ENCODE results near the gene KLHDC10.

DNA sequence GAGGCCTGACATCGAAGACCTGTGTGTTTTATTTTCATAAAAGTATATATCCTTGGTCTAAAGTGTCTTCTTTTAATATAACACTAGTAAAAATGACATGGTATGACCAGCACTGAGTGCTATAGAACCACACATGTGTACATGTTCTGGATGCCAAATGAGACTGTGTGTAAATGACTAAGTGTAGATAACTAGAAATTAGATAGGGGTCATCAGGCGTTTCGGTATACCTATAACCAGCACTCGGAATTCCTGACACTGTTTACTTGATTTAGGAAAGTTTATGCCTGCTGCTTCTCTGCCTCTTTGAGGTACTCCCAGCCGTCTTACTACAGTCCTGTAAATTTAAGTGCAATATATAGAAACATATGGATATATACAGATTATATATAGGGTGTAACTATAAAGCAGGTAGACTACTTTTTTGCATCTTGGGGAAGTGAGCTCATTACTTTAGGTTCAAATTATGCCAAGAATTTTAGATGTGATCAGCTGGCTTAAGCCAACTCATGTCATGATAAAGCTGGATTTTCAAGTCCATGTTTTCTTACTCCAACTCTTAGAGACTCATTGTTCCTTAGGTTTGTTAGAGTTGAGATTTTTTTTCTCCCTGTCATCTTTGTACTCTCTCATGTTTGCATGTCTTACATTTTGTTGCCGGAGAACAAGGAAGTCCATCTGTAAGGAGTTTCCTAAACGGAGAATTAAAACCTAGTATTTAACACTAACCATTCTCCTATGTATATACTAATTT is 62.9 kb downstream of the KLHDC10 start:
- no peak for TF ChIP-seq GATA2 (IDR thresholded peaks at IDR 0.05; ENCODE audit: low read depth, low read length)
- TF ChIP-seq GATA3 (IDR thresholded peaks at IDR 0.05; ENCODE audit: low read depth, low read length): no peak
